ENCODE results near the gene PPAN. TPM values are rescaled to one million over a fixed set of nuclear protein-coding genes. Genes with fewer than 3 reads are reported as not detected.

Gene PPAN
- total RNA-seq, 1 donor from 2014 or later, result 53.2 TPM

- Mint-ChIP-seq H3K27ac (peak overlapping the region; percentile 89), H3K4me1 (peaks cover 15% of the 10 kb centered on the region), H3K4me3 (peak overlapping the region; percentile 53), H3K9me3 (no peaks in the 10 kb centered on the region), H3K36me3 (peaks cover 10% of the 10 kb centered on the region), H3K27me3 (ENCODE audit: low read depth) (peaks cover 4% of the 10 kb centered on the region)
- no peak for DNase-seq (ENCODE audit: low spot score in 2 of 2, unreplicated experiment in 2 of 2)
- TF ChIP-seq CTCF (IDR thresholded peaks at IDR 0.05; ENCODE audit: unreplicated experiment), result no peak
Observed at GRCh38 chr19:10104665-10105508, 1.3 kb upstream of the PPAN start.

- no peak for TF ChIP-seq CTCF (IDR thresholded peaks at IDR 0.05; ENCODE audit: unreplicated experiment)
Observed at GRCh38 chr19:10105509-10106099, 558 bp upstream of the PPAN start.

GRCh38 chr19:10107254-10107653, 1.1 kb downstream of the PPAN start:
- H3K4me3 Mint-ChIP-seq, result peak overlapping the region; percentile 85
- no peak for TF ChIP-seq CTCF (IDR thresholded peaks at IDR 0.05; ENCODE audit: unreplicated experiment)
- H3K27me3 Mint-ChIP-seq (ENCODE audit: low read depth), result no peaks in the 10 kb centered on the region
- peaks cover 16% of the 10 kb centered on the region for H3K36me3 Mint-ChIP-seq
- DNase-seq (ENCODE audit: low spot score in 2 of 2, unreplicated experiment in 2 of 2), result no peak
- peak overlapping the region; percentile 95 for H3K27ac Mint-ChIP-seq
- peaks cover 15% of the 10 kb centered on the region for H3K4me1 Mint-ChIP-seq
- no peaks in the 10 kb centered on the region for H3K9me3 Mint-ChIP-seq

More at GRCh38 chr19:10105509-10106099, 558 bp upstream of the PPAN start:
- Mint-ChIP-seq H3K9me3 (no peaks in the 10 kb centered on the region), H3K4me3 (peak overlapping the region; percentile 85), H3K36me3 (peaks cover 14% of the 10 kb centered on the region), H3K27me3 (ENCODE audit: low read depth) (peaks cover under 1% of the 10 kb centered on the region), H3K27ac (peak overlapping the region; percentile 95), H3K4me1 (peaks cover 15% of the 10 kb centered on the region)
- no peak for DNase-seq (ENCODE audit: low spot score in 2 of 2, unreplicated experiment in 2 of 2)

GRCh38 chr19:10107817-10108367, 1.7 kb downstream of the PPAN start:
- H3K36me3 Mint-ChIP-seq, result peaks cover 16% of the 10 kb centered on the region
- no peak for DNase-seq (ENCODE audit: low spot score in 2 of 2, unreplicated experiment in 2 of 2)
- no peak for TF ChIP-seq CTCF (IDR thresholded peaks at IDR 0.05; ENCODE audit: unreplicated experiment)
- H3K27me3 Mint-ChIP-seq (ENCODE audit: low read depth), result no peaks in the 10 kb centered on the region
- H3K9me3 Mint-ChIP-seq, result no peaks in the 10 kb centered on the region
- no peak overlapping the region for H3K27ac Mint-ChIP-seq
- H3K4me3 Mint-ChIP-seq, result peak overlapping the region; percentile 85
- peaks cover 15% of the 10 kb centered on the region for H3K4me1 Mint-ChIP-seq

- no peak for DNase-seq (ENCODE audit: low spot score in 2 of 2, unreplicated experiment in 2 of 2)
- Mint-ChIP-seq H3K27ac (no peak overlapping the region), H3K4me3 (peak overlapping the region; percentile 26), H3K36me3 (peaks cover 16% of the 10 kb centered on the region), H3K27me3 (ENCODE audit: low read depth) (no peaks in the 10 kb centered on the region), H3K4me1 (peaks cover 15% of the 10 kb centered on the region), H3K9me3 (no peaks in the 10 kb centered on the region)
- TF ChIP-seq CTCF (IDR thresholded peaks at IDR 0.05; ENCODE audit: unreplicated experiment), result no peak
Observed at GRCh38 chr19:10109528-10109927, 3.4 kb downstream of the PPAN start.
